KG1 (cell line): ENCODE results near the gene ZNF789.

Experiments used
- DNase-seq: peaks from one replicate; lab custom pipeline; 2025; lab: John Stamatoyannopoulos, UW

The ZNF789 gene

DNA sequence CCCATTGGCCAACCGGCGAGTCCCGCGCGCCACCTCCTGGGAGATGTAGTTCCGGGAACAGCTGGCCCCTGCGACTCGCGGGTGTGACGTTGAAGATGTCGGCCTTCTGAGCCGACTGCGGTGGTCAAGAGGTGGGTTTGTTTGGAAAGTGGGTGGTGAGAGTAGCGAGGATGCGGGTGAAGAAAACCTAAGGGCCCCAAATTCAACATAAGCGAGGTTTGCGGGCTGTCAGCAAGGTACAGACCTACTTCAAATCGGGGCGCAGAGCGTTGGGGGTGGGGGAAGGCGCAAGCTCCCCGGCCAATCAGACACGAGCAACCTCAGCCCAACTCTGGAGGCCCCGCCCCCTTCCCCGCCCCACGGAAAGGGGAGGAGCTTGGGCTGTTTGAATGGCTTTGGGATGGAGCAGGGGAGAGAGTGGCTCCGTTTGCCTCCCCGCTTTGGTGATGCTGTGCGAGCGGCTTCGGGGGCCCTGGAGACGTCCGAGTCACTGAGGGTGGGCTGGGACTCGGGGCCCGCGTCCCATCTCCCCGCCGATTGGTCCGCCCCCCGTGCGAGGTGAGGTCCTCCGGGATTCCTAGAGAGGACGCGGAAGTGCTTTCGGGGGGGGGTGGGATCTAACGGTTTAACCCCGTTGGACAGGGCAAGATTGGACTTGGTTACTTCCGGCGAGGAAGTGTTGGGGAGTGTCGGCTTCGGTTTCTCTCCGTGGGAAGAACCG lies 32.1 kb downstream of the ZNF789 start, which contains the start of gene ZKSCAN5:
ZKSCAN5 (plus strand) TSS at position 60 of the 721 bp plus-strand sequence. CDS start 1,383 bp downstream, outside the sequence.
- DNase-seq: peak; percentile 54

DNA sequence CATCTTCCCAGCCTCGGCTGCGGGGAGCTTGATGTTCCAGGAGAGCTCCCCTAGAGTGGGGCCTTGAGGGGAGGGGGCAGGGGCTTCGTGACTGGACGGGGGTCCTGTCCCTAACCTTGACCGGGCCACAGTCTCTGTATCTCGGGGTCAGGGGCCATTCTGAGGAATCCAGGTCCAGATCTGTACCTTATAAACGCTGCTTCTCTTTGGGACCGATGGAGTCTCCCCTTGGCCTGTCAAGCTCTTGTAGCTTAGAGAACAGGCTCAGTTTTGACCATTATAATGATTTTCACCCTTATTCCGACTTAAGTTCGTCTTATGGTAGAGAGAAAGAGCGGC lies 32.6 kb downstream of the ZNF789 start:
- no peak for DNase-seq

GRCh38 chr7:99514050-99514449 lies 41.4 kb downstream of the ZNF789 start:
- no peak for DNase-seq

GRCh38 chr7:99521399-99521798 lies 48.7 kb downstream of the ZNF789 start:
- no peak for DNase-seq

- no peak for DNase-seq
Observed at GRCh38 chr7:99525713-99526440, 53.2 kb downstream of the ZNF789 start.

- no peak for DNase-seq
Observed at GRCh38 chr7:99531354-99531765, 58.7 kb downstream of the ZNF789 start.

DNA sequence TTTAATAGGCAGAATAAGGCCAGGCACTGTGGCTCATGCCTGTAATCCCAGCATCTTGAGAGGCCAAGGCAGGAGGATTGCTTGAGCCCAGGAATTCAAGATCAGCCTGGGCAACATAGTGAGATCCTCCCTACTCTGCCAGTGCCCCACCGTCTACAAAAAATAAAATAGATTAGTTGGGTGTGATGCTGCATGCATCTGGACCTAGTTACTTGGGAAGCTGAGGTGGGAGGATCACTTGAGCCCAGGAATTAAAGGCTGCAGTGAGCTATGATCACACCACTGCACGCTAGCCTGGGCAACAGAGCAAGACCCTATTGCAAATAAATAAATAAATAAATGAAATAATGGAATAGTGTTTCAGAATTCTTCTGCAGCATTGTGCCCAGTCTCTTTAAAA lies 63.0 kb downstream of the ZNF789 start:
- no peak for DNase-seq
